Uterus (tissue), 2 donors: Measurements from ENCODE around the gene DENND6A.
"Not testable (repeated sequence)": the region's sequence is repeated elsewhere in the genome, so short reads cannot be mapped to it uniquely, and the experiment has no call there.

ENCODE experiments used
- CTCF ChIP-seq, 4 experiments: fragments of 200-600 bp in 2 of 4; fragments of 450-650 bp in 2 of 4; sonication (generic) in 2 of 4; IDR thresholded peaks; one replicate each; pipeline ENCODE4 v1.5.1; 2016 to 2019; ENCODE audit warnings: antibody characterized with exemption in 4 of 4, mild to moderate bottlenecking in 2 of 4, moderate library complexity in 1 of 4
- POLR2A ChIP-seq, 2 donors: fragments of 450-650 bp; IDR thresholded peaks; one replicate each; pipeline ENCODE4 v1.6.1; 2016; ENCODE audit warnings: antibody characterized with exemption in 2 of 2, mild to moderate bottlenecking in 1 of 2, moderate library complexity in 1 of 2

GRCh38 chr3:57611870-57612269, 81.0 kb downstream of the DENND6A start:
- not testable (repeated sequence) for TF ChIP-seq CTCF, POLR2A (IDR thresholded peaks at IDR 0.05)
